Osteoblast (primary cell): ENCODE measurements around the gene MAGI1. TPM values are rescaled to one million over a fixed set of nuclear protein-coding genes. Genes with fewer than 3 reads are reported as not detected.

Experiments used
- DNase-seq: peaks from one replicate; pipeline ENCODE4 v3.0.0; 2011; ENCODE audit warnings: low spot score, mixed read lengths; ENCODE audit not compliant: insufficient read length; ENCODE audit errors: missing footprints
- H2AFZ ChIP-seq: 2 replicates; pipeline ENCODE4 v1.6.0; 2011; ENCODE audit warnings: mild to moderate bottlenecking, low read length
- H3K27ac ChIP-seq: 2 replicates; pipeline ENCODE4 v1.5.1; 2011; ENCODE audit warnings: mild to moderate bottlenecking, low read depth, low read length, moderate library complexity
- H3K27me3 ChIP-seq: 2 replicates; pipeline ENCODE4 v1.6.0; 2012; ENCODE audit warnings: mild to moderate bottlenecking, control low read depth, inconsistent platforms, low read length, moderate library complexity; ENCODE audit not compliant: insufficient read depth
- H3K36me3 ChIP-seq: 2 replicates; pipeline ENCODE4 v1.5.1; 2011; ENCODE audit warnings: mild to moderate bottlenecking, low read length, control low read depth, moderate library complexity; ENCODE audit not compliant: insufficient read depth
- H3K4me1 ChIP-seq: 2 replicates; pipeline ENCODE4 v1.5.1; 2011; ENCODE audit warnings: mild to moderate bottlenecking, low read length, control low read depth, moderate library complexity; ENCODE audit not compliant: insufficient read depth
- H3K4me2 ChIP-seq: 2 replicates; pipeline ENCODE4 v1.6.0; 2011; ENCODE audit warnings: mild to moderate bottlenecking, low read length; ENCODE audit not compliant: insufficient read depth
- H3K4me3 ChIP-seq: fragments of 200-600 bp; sonication (generic); 3 replicates; pipeline ENCODE4 v1.5.1; 2012; ENCODE audit warnings: mild to moderate bottlenecking, low read length, inconsistent platforms; ENCODE audit not compliant: insufficient read depth
- H3K79me2 ChIP-seq: 2 replicates; pipeline ENCODE4 v1.6.0; 2012; ENCODE audit warnings: mild to moderate bottlenecking, low read length, control low read depth, inconsistent platforms; ENCODE audit not compliant: insufficient read depth
- H3K9me3 ChIP-seq: 2 replicates; pipeline ENCODE4 v1.5.1; 2011; ENCODE audit warnings: low read depth, low read length, control low read depth
- H4K20me1 ChIP-seq: 2 replicates; pipeline ENCODE4 v1.6.0; 2012; ENCODE audit warnings: mild to moderate bottlenecking, low read length, control low read depth; ENCODE audit not compliant: insufficient read depth
- total RNA-seq: library from RNA; depleted of rRNA; stranded (reverse); fragments of >200 nt; gene quantifications from 2 replicates; pipeline ENCODE4 v1.2.3, GENCODE V29; 2012
- TF ChIP-seq, protein P1 (sequence below): IDR thresholded peaks from 2 replicates; pipeline ENCODE4 v1.5.1; 2011; ENCODE audit warnings: mild to moderate bottlenecking, low read depth, low read length, moderate library complexity; ENCODE audit errors: extremely low read depth

The MAGI1 gene
- total RNA-seq, 1 donor, result 66.6 TPM

- TF ChIP-seq, protein P1, sequence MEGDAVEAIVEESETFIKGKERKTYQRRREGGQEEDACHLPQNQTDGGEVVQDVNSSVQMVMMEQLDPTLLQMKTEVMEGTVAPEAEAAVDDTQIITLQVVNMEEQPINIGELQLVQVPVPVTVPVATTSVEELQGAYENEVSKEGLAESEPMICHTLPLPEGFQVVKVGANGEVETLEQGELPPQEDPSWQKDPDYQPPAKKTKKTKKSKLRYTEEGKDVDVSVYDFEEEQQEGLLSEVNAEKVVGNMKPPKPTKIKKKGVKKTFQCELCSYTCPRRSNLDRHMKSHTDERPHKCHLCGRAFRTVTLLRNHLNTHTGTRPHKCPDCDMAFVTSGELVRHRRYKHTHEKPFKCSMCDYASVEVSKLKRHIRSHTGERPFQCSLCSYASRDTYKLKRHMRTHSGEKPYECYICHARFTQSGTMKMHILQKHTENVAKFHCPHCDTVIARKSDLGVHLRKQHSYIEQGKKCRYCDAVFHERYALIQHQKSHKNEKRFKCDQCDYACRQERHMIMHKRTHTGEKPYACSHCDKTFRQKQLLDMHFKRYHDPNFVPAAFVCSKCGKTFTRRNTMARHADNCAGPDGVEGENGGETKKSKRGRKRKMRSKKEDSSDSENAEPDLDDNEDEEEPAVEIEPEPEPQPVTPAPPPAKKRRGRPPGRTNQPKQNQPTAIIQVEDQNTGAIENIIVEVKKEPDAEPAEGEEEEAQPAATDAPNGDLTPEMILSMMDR, result no peak
- H3K4me2 ChIP-seq, result no peak overlapping the region
- no peaks in the 10 kb centered on the region for H3K36me3 ChIP-seq
- H3K27me3 ChIP-seq, result peaks cover 17% of the 10 kb centered on the region
- no peaks in the 10 kb centered on the region for H4K20me1 ChIP-seq
- DNase-seq, result no peak
- no peaks in the 10 kb centered on the region for H3K4me1 ChIP-seq
- H3K27ac ChIP-seq, result no peak overlapping the region
- no peak overlapping the region for H3K4me3 ChIP-seq
- H3K9me3 ChIP-seq, result no peaks in the 10 kb centered on the region
- no peaks in the 10 kb centered on the region for H3K79me2 ChIP-seq
- no peak overlapping the region for H2AFZ ChIP-seq
These were observed 710.6 kb downstream of the MAGI1 start for GRCh38 chr3:65328148-65328547.

DNA sequence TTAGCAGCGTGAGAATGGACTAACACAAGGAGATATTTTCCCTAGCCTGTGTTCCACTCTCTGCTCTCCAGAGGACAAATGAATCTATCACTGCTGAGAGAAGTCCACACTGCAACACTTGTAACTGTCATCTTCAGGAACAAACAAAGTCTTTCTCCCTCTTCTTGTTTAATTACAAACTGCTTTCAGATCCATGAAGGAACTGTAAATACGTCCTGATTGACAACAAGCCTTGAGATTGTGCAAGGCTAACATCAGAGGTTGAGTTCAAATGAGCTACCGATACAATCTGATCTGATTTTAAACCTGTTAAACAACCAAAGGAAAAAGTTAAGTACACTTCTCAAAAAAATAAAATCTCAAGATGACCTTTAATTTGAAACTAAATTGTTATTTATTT lies 712.1 kb downstream of the MAGI1 start:
- no peaks in the 10 kb centered on the region for H4K20me1 ChIP-seq
- peaks cover 15% of the 10 kb centered on the region for H3K27me3 ChIP-seq
- H3K9me3 ChIP-seq, result no peaks in the 10 kb centered on the region
- TF ChIP-seq, protein P1, result no peak
- no peak overlapping the region for H3K4me3 ChIP-seq
- no peak overlapping the region for H3K27ac ChIP-seq
- no peaks in the 10 kb centered on the region for H3K36me3 ChIP-seq
- H2AFZ ChIP-seq, result no peak overlapping the region
- H3K79me2 ChIP-seq, result no peaks in the 10 kb centered on the region
- H3K4me2 ChIP-seq, result no peak overlapping the region
- H3K4me1 ChIP-seq, result no peaks in the 10 kb centered on the region
- DNase-seq, result no peak

GRCh38 chr3:65322910-65323309 lies 715.8 kb downstream of the MAGI1 start:
- no peak for DNase-seq
- Histone ChIP-seq H3K27me3 (peaks cover 15% of the 10 kb centered on the region), H3K4me2 (no peak overlapping the region), H3K4me1 (no peaks in the 10 kb centered on the region), H2AFZ (no peak overlapping the region), H3K36me3 (no peaks in the 10 kb centered on the region), H3K27ac (no peak overlapping the region), H3K9me3 (no peaks in the 10 kb centered on the region), H3K79me2 (no peaks in the 10 kb centered on the region), H3K4me3 (no peak overlapping the region), H4K20me1 (no peaks in the 10 kb centered on the region)
- TF ChIP-seq, protein P1, result no peak

GRCh38 chr3:65318231-65318630 lies 720.5 kb downstream of the MAGI1 start:
- Histone ChIP-seq H3K4me2 (no peak overlapping the region), H3K27ac (no peak overlapping the region), H3K27me3 (peaks cover 3% of the 10 kb centered on the region), H4K20me1 (no peaks in the 10 kb centered on the region), H3K4me1 (no peaks in the 10 kb centered on the region), H3K4me3 (no peak overlapping the region), H3K79me2 (no peaks in the 10 kb centered on the region), H3K9me3 (no peaks in the 10 kb centered on the region), H2AFZ (no peak overlapping the region), H3K36me3 (no peaks in the 10 kb centered on the region)
- no peak for DNase-seq
- TF ChIP-seq, protein P1, result no peak
